ENCODE data around the gene FAM174B. TPM values are rescaled to one million over a fixed set of nuclear protein-coding genes. Genes with fewer than 3 reads are reported as not detected.
A peak's percentile ranks its signal among the peaks of the same experiment; 100 is the strongest.

FAM174B gene
- total RNA-seq, 2 donors from 2014 or later: 6.1 to 10.0 TPM

DNA sequence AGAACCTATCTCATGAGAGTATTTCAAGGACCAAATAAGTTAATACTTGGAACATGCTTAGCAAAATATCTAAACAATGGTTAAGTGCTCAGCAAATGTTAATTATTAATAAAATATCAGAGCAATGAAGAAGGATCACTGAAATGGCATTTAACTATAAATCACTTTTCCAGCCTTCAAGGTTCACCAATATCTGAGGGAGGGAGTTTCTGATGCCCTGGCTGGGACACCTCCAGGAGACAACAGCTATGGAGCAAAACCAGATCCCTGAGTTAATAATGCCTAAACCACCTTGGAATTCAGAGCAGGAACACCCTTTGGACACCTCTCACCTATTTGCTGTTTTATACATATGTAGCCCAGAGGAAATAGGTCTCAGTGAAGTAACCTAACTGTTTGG is 6.4 kb upstream of the FAM174B start:
- ATAC-seq (ENCODE audit: insufficient number of reproducible peaks, low FRiP score, low read depth): no peak
- no peak for DNase-seq (ENCODE audit: low spot score)
- no peaks in the 10 kb centered on the region for H3K36me3 ChIP-seq
- H3K4me3 ChIP-seq: no peak overlapping the region
- no peaks in the 10 kb centered on the region for H3K27me3 ChIP-seq (replicated peaks; ENCODE audit: insufficient read depth)
- H3K9me3 ChIP-seq: no peaks in the 10 kb centered on the region
- TF ChIP-seq, protein P1, sequence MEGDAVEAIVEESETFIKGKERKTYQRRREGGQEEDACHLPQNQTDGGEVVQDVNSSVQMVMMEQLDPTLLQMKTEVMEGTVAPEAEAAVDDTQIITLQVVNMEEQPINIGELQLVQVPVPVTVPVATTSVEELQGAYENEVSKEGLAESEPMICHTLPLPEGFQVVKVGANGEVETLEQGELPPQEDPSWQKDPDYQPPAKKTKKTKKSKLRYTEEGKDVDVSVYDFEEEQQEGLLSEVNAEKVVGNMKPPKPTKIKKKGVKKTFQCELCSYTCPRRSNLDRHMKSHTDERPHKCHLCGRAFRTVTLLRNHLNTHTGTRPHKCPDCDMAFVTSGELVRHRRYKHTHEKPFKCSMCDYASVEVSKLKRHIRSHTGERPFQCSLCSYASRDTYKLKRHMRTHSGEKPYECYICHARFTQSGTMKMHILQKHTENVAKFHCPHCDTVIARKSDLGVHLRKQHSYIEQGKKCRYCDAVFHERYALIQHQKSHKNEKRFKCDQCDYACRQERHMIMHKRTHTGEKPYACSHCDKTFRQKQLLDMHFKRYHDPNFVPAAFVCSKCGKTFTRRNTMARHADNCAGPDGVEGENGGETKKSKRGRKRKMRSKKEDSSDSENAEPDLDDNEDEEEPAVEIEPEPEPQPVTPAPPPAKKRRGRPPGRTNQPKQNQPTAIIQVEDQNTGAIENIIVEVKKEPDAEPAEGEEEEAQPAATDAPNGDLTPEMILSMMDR (IDR thresholded peaks at IDR 0.05): no peak
- H3K27ac ChIP-seq: no peak overlapping the region
- H3K4me1 ChIP-seq (ENCODE audit: control insufficient read depth in 1 of 2, low read depth in 2 of 2): peaks cover 17 to 28% of the 10 kb centered on the region in 2 donors

DNA sequence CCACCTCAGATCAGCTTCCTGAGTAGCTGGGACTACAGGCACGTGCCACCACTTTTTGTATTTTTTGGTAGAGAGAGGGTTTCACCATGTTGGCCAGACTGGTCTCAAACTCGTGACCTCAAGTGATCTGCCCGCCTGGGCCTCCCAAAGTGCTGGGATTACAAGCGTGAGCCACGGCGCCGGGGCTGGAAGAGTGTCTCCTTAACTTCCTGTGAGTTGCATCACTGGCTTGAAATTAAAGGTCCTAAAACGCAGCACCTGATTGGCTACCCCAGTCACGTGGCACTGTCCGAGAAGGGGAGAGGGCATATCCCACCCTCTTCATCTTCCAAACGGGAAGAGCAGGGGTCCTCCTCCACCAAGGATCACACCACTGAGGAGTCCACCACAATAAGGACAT is 5.5 kb upstream of the FAM174B start:
- ATAC-seq (ENCODE audit: insufficient number of reproducible peaks, low FRiP score, low read depth): no peak

DNA sequence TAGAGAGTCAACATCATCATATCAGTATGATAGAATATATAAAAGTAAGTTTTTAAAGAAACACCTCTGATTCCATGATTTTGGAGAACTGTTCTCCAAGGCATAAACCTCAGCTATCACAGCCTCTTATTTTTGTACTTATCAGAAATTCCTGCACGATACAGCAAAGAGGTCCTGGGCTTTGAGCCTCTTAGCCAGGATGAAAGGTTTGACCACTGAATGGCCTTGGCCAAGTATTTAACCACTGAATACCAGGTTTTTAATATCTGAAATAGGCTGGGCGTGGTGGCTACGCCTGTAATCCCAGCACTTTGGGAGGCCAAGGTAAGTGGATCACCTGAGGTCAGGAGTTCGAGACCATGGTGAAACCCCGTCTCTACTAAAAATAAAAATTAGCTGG is 1.9 kb upstream of the FAM174B start:
- DNase-seq (ENCODE audit: low spot score): no peak
- Histone ChIP-seq H3K27ac (no peak overlapping the region), H3K4me1 (ENCODE audit: control insufficient read depth in 1 of 2, low read depth in 2 of 2) (peaks cover 5 to 15% of the 10 kb centered on the region in 2 donors), H3K36me3 (no peaks in the 10 kb centered on the region), H3K4me3 (no peak overlapping the region), H3K27me3 (replicated peaks; ENCODE audit: insufficient read depth) (no peaks in the 10 kb centered on the region), H3K9me3 (no peaks in the 10 kb centered on the region)
- ATAC-seq (ENCODE audit: insufficient number of reproducible peaks, low FRiP score, low read depth): no peak
- TF ChIP-seq, protein P1 (IDR thresholded peaks at IDR 0.05): no peak

More for the DNA sequence above, 5.5 kb upstream of the FAM174B start:
- peaks cover 12 to 21% of the 10 kb centered on the region in 2 donors for H3K4me1 ChIP-seq (ENCODE audit: control insufficient read depth in 1 of 2, low read depth in 2 of 2)
- H3K27me3 ChIP-seq (replicated peaks; ENCODE audit: insufficient read depth): no peaks in the 10 kb centered on the region
- no peak overlapping the region for H3K27ac ChIP-seq
- TF ChIP-seq, protein P1 (IDR thresholded peaks at IDR 0.05): no peak
- no peaks in the 10 kb centered on the region for H3K9me3 ChIP-seq
- no peaks in the 10 kb centered on the region for H3K36me3 ChIP-seq
- H3K4me3 ChIP-seq: no peak overlapping the region
- DNase-seq (ENCODE audit: low spot score): no peak

- Histone ChIP-seq H3K4me1 (ENCODE audit: control insufficient read depth in 1 of 2, low read depth in 2 of 2) (peaks cover 5 to 18% of the 10 kb centered on the region in 2 donors), H3K27me3 (replicated peaks; ENCODE audit: insufficient read depth) (no peaks in the 10 kb centered on the region), H3K4me3 (peak overlapping the region; percentile 80), H3K27ac (no peak overlapping the region), H3K36me3 (no peaks in the 10 kb centered on the region), H3K9me3 (no peaks in the 10 kb centered on the region)
- TF ChIP-seq, protein P1 (IDR thresholded peaks at IDR 0.05): no peak
- no peak for ATAC-seq (ENCODE audit: insufficient number of reproducible peaks, low FRiP score, low read depth)
- no peak for DNase-seq (ENCODE audit: low spot score)
These were observed 514 bp upstream of the FAM174B start for GRCh38 chr15:92656089-92656488.

DNA sequence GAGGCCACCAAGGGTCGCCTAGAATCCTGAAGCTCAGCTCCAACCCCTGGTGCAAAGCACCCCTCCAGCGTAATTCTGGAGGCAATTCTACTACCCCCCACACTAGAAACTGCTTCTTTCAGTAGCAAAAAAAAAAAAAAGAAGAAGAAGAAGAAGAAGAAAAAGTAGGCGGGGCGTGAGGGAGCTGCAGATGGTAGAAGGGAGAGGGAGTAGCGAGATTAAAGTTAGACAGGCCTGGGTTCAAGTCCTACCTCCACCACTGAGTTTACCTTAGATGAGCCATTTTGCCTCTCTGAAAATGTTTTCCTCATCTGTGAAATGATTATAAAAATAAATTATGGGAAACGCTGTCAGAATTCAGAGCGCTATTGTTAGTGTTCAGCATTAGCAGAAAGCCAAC is 913 bp downstream of the FAM174B start:
- Histone ChIP-seq H3K4me1 (ENCODE audit: control insufficient read depth in 1 of 2, low read depth in 2 of 2) (peaks cover 5 to 18% of the 10 kb centered on the region in 2 donors), H3K4me3 (peak overlapping the region; percentile 80), H3K9me3 (no peaks in the 10 kb centered on the region), H3K27ac (no peak overlapping the region), H3K36me3 (no peaks in the 10 kb centered on the region), H3K27me3 (replicated peaks; ENCODE audit: insufficient read depth) (no peaks in the 10 kb centered on the region)
- TF ChIP-seq, protein P1 (IDR thresholded peaks at IDR 0.05): no peak
- DNase-seq (ENCODE audit: low spot score): no peak
- ATAC-seq (ENCODE audit: insufficient number of reproducible peaks, low FRiP score, low read depth): no peak

Data from thoracic aorta (tissue), 2 donors.